Measurements from ENCODE around the gene SORCS2.

The SORCS2 gene

GRCh38 chr4:7394681-7395451, 202.5 kb downstream of the SORCS2 start:
- TF ChIP-seq CTCF (IDR thresholded peaks at IDR 0.05; ENCODE audit: low read depth, low read length) = no peak
- TF ChIP-seq EZH2phosphoT487 (IDR thresholded peaks at IDR 0.05; ENCODE audit: low read depth) = no peak
- H3K27me3 ChIP-seq (ENCODE audit: low read depth, low read length) = no peaks in the 10 kb centered on the region; the same call in 1 of the 2 replicates

GRCh38 chr4:7395645-7396044, 203.3 kb downstream of the SORCS2 start:
- no peaks in the 10 kb centered on the region for H3K79me2 ChIP-seq (ENCODE audit: low read length)
- no peaks in the 10 kb centered on the region for H3K9me3 ChIP-seq (ENCODE audit: insufficient read depth, low read length)
- H3K27me3 ChIP-seq (ENCODE audit: low read depth, low read length) = no peaks in the 10 kb centered on the region; the same call in 1 of the 2 replicates
- no peak overlapping the region for H3K4me2 ChIP-seq (ENCODE audit: low read length)
- no peaks in the 10 kb centered on the region for H3K36me3 ChIP-seq (replicated peaks; ENCODE audit: low read depth, low read length)
- H3K4me1 ChIP-seq (ENCODE audit: low read length) = no peaks in the 10 kb centered on the region
- H2AFZ ChIP-seq (ENCODE audit: low read depth, low read length) = no peak overlapping the region
- no peak overlapping the region for H3K4me3 ChIP-seq (ENCODE audit: low read length)
- no peaks in the 10 kb centered on the region for H4K20me1 ChIP-seq (ENCODE audit: insufficient read depth, low read length)
- H3K27ac ChIP-seq (ENCODE audit: low read length) = no peak overlapping the region
- TF ChIP-seq EZH2phosphoT487 (IDR thresholded peaks at IDR 0.05; ENCODE audit: low read depth) (no peak), CTCF (IDR thresholded peaks at IDR 0.05; ENCODE audit: low read depth, low read length) (no peak)
- H3K9ac ChIP-seq (ENCODE audit: low read length) = no peak overlapping the region

More at GRCh38 chr4:7394681-7395451, 202.5 kb downstream of the SORCS2 start:
- H3K27ac ChIP-seq (ENCODE audit: low read length) = no peak overlapping the region
- H4K20me1 ChIP-seq (ENCODE audit: insufficient read depth, low read length) = no peaks in the 10 kb centered on the region
- no peaks in the 10 kb centered on the region for H3K9me3 ChIP-seq (ENCODE audit: insufficient read depth, low read length)
- H3K4me3 ChIP-seq (ENCODE audit: low read length) = no peak overlapping the region
- H3K79me2 ChIP-seq (ENCODE audit: low read length) = no peaks in the 10 kb centered on the region
- no peaks in the 10 kb centered on the region for H3K36me3 ChIP-seq (replicated peaks; ENCODE audit: low read depth, low read length)
- H3K4me2 ChIP-seq (ENCODE audit: low read length) = no peak overlapping the region
- no peak overlapping the region for H2AFZ ChIP-seq (ENCODE audit: low read depth, low read length)
- no peak overlapping the region for H3K9ac ChIP-seq (ENCODE audit: low read length)
- no peaks in the 10 kb centered on the region for H3K4me1 ChIP-seq (ENCODE audit: low read length)

DNA sequence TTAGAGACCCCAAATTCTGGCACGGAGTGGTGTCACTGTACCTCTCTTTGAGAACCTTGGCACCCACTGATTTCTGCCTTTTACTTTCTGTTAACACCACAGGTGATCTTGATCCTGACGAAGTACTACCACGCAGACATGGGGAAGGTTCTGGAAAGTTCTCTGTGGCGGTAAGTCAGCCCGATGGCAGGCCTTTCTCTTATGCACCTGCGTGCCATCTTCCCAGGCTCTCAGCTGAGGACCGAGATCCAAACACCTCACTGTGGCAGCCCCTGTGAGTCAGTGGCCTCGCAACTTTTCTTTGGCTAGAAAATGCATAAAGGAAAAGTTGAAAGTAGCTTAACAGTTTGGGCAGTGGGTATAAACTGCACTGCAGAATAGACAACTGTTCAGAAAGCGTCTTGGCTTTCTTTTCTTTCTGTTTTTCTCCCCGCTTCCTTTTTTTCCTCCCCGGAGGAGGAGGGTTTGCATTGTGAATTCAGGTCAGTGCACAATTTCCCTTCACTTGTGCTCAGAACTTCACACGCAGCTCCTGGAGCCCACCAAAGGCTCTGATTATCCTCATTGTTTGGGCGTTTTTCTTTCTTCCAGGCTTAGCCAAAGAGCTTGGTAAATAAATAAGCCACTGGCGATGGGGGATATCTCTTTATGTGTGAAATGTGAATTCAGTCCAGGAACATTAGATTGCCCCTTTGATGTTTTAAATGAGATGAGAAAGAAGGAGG, 204.0 kb downstream of the SORCS2 start:
- Histone ChIP-seq H3K4me3 (ENCODE audit: low read length) (no peak overlapping the region), H4K20me1 (ENCODE audit: insufficient read depth, low read length) (no peaks in the 10 kb centered on the region), H3K9ac (ENCODE audit: low read length) (no peak overlapping the region), H3K27ac (ENCODE audit: low read length) (no peak overlapping the region), H2AFZ (ENCODE audit: low read depth, low read length) (no peak overlapping the region), H3K4me1 (ENCODE audit: low read length) (no peaks in the 10 kb centered on the region), H3K27me3 (ENCODE audit: low read depth, low read length) (no peaks in the 10 kb centered on the region; the same call in 1 of the 2 replicates), H3K4me2 (ENCODE audit: low read length) (no peak overlapping the region), H3K79me2 (ENCODE audit: low read length) (no peaks in the 10 kb centered on the region), H3K9me3 (ENCODE audit: insufficient read depth, low read length) (no peaks in the 10 kb centered on the region), H3K36me3 (replicated peaks; ENCODE audit: low read depth, low read length) (no peaks in the 10 kb centered on the region)
- TF ChIP-seq EZH2phosphoT487 (IDR thresholded peaks at IDR 0.05; ENCODE audit: low read depth) (no peak), CTCF (IDR thresholded peaks at IDR 0.05; ENCODE audit: low read depth, low read length) (no peak)
